GM12878 (cell line): ENCODE data around the gene DRD2. TPM values are rescaled to one million over a fixed set of nuclear protein-coding genes. Genes with fewer than 3 reads are reported as not detected.

Experiments used
- ATAC-seq: fragments of 200-7000 bp; cut with Tn5 transposase; 3 replicates; pipeline ENCODE4 v1.9.1; 2020; ENCODE audit warnings: mild to moderate bottlenecking, moderate library complexity
- BruUV-seq: library from RNA; stranded (reverse); fragments of 400-500 nt; replicated peaks from 2 replicates; lab custom pipeline; 2021; lab: Mats Ljungman, UMichigan
- CTCF ChIA-PET: fragments of 300-600 bp; sonication (Branson Sonifier 250); formaldehyde crosslinking; extraction: SDS; loops from one replicate; lab custom pipeline; 2021; ENCODE audit warnings: inconsistent platforms; lab: Yijun Ruan, JAX
- POLR2A ChIA-PET: fragments of 350-600 bp; formaldehyde crosslinking; extraction: SDS; loops from one replicate; lab custom pipeline; 2021; ENCODE audit warnings: inconsistent platforms; lab: Charles Lee
- RAD21 ChIA-PET: fragments of 300-600 bp; sonication (Branson Sonifier 250); formaldehyde crosslinking; loops from one replicate; lab custom pipeline; 2023; ENCODE audit warnings: antibody characterized with exemption; ENCODE audit not compliant: unreplicated experiment; lab: Charles Lee
- SMC1A ChIA-PET: fragments of 300-600 bp; sonication (Branson Sonifier 250); formaldehyde crosslinking; loops from one replicate; lab custom pipeline; 2023; ENCODE audit not compliant: unreplicated experiment, uncharacterized antibody; lab: Charles Lee
- DNase-seq: peaks from one replicate; pipeline ENCODE4 v3.0.0-alpha.2; 2011; ENCODE audit warnings: low read depth, low spot score
- FAIRE-seq: peaks from 3 replicates; lab custom pipeline; 2011; peaks lifted over from hg19 to GRCh38; lab: Jason Lieb, UNC
- H2AFZ ChIP-seq: 2 replicates; pipeline ENCODE4 v1.6.0; 2011; ENCODE audit warnings: low read depth, low read length, control low read depth; ENCODE audit not compliant: control insufficient read depth
- H3K27ac ChIP-seq: 2 replicates; pipeline ENCODE4 v1.5.1; 2011; ENCODE audit warnings: control low read depth; ENCODE audit not compliant: control insufficient read depth, insufficient read depth
- H3K27me3 ChIP-seq, 2 experiments: replicated peaks in 1 of 2; 2 replicates each; pipeline versions ENCODE4 v1.6.0 to v1.6.1; 2011; ENCODE audit warnings: low read length in 1 of 2; ENCODE audit not compliant: control insufficient read depth in 2 of 2, insufficient read depth in 2 of 2
- H3K36me3 ChIP-seq, 2 experiments: 2 replicates each; pipeline ENCODE4 v1.5.1; 2011; ENCODE audit warnings: low read length in 1 of 2; ENCODE audit not compliant: control insufficient read depth in 2 of 2, insufficient read depth in 2 of 2
- H3K4me1 ChIP-seq: 2 replicates; pipeline ENCODE4 v1.6.1; 2011; ENCODE audit warnings: mild to moderate bottlenecking, low read length, moderate library complexity, mixed read lengths; ENCODE audit not compliant: control insufficient read depth, insufficient read depth
- H3K4me2 ChIP-seq: 2 replicates; pipeline ENCODE4 v1.6.0; 2011; ENCODE audit warnings: control low read depth; ENCODE audit not compliant: control insufficient read depth, insufficient read depth
- H3K4me3 ChIP-seq: fragments of 200-600 bp; sonication (generic); 2 replicates; pipeline ENCODE4 v1.5.1; 2016
- H3K79me2 ChIP-seq: 2 replicates; pipeline ENCODE4 v1.6.0; 2011; ENCODE audit warnings: low read length; ENCODE audit not compliant: control insufficient read depth, insufficient read depth
- H3K9ac ChIP-seq: 2 replicates; pipeline ENCODE4 v1.8.0; 2011; ENCODE audit warnings: low read length, control low read depth, mixed read lengths; ENCODE audit not compliant: control insufficient read depth, insufficient read depth
- H3K9me3 ChIP-seq: replicated peaks from 3 replicates; pipeline ENCODE4 v1.5.1; 2011; ENCODE audit warnings: mild to moderate bottlenecking, low read length; ENCODE audit not compliant: control insufficient read depth, insufficient read depth
- H4K20me1 ChIP-seq: 2 replicates; pipeline ENCODE4 v1.6.0; 2011; ENCODE audit not compliant: control insufficient read depth, insufficient read depth
- CBX5 ChIP-seq: sonication (generic); IDR thresholded peaks from 2 replicates; pipeline ENCODE4 v1.6.1; 2016; ENCODE audit warnings: low read depth, moderate library complexity, mild to moderate bottlenecking, inconsistent platforms
- FOS ChIP-seq: IDR thresholded peaks from 3 replicates; pipeline ENCODE4 v1.6.1; 2011; ENCODE audit warnings: borderline replicate concordance; ENCODE audit not compliant: insufficient read length; ENCODE audit errors: extremely low read depth
- GABPA ChIP-seq: IDR thresholded peaks from 2 replicates; pipeline ENCODE4 v1.6.1; 2014; ENCODE audit warnings: antibody characterized with exemption, low read depth, mild to moderate bottlenecking, inconsistent platforms
- MEF2B ChIP-seq: fragments of 450-650 bp; IDR thresholded peaks from 2 replicates; pipeline ENCODE4 v1.6.1; 2018; ENCODE audit warnings: mild to moderate bottlenecking, moderate library complexity; ENCODE audit not compliant: partially characterized antibody, poor library complexity, severe bottlenecking
- RAD21 ChIP-seq: IDR thresholded peaks from 2 replicates; pipeline ENCODE4 v1.6.1; 2011; ENCODE audit warnings: mild to moderate bottlenecking, low read depth, low read length, moderate library complexity; ENCODE audit not compliant: insufficient read depth
- RB1 ChIP-seq: fragments of 450-650 bp; formaldehyde crosslinking; IDR thresholded peaks from 2 replicates; pipeline ENCODE4 v1.6.1; 2017; ENCODE audit warnings: mild to moderate bottlenecking, borderline replicate concordance
- STAT1 ChIP-seq: fragments of 450-650 bp; conservative IDR thresholded peaks from 2 replicates; pipeline ENCODE4 v1.6.1; 2014; ENCODE audit warnings: antibody characterized with exemption, mild to moderate bottlenecking
- WGBS: methylation state at CpG from one replicate; pipeline ENCODE4 v1.1.6; 2016; ENCODE audit warnings: low lambda C conversion rate; ENCODE audit not compliant: insufficient replicate concordance, insufficient coverage; ENCODE audit errors: missing lambda C conversion rate; 5-methylcytosine and 5-hydroxymethylcytosine counted together
- in situ Hi-C: fragments of 300-500 bp; cut with MboI; formaldehyde crosslinking; loops from 9 replicates; pipeline ENCODE4 v1.14.3; 2018; ENCODE audit warnings: mixed read lengths
- intact Hi-C: fragments of 100-400 bp; cut with micrococcal nuclease; formaldehyde crosslinking; loops from one replicate; pipeline ENCODE4 v1.14.2; 2022; ENCODE audit not compliant: unreplicated experiment
- polyA plus RNA-seq, 11 experiments: library from polyadenylated mRNA; depleted of rRNA in 4 of 11; unstranded in 6 of 11; stranded (reverse) in 5 of 11; fragments of >200 nt; fragmentation: Nextera tagmentation in 4 of 11; fragmentation: Illumina TruSeq in 1 of 11; extraction: Ambion mirVana in 4 of 11; extraction: Trizol in 1 of 11; gene quantifications; 1 replicate in 1 of 11; 2 replicates in 10 of 11; pipeline versions ENCODE4 v1.2.1 to v1.2.3, GENCODE V29; 2011 to 2016; ENCODE audit warnings: inconsistent platforms in 2 of 11, missing spikeins in 2 of 11, low read depth in 1 of 11
- total RNA-seq, 4 experiments: library from RNA; depleted of rRNA in 3 of 4; stranded (reverse); fragments of >200 nt in 3 of 4; fragmentation: Illumina TruSeq in 1 of 4; extraction: Trizol in 1 of 4; gene quantifications; 2 replicates each; pipeline versions ENCODE4 v1.2.1 to v1.2.3, GENCODE V29; 2013 to 2021
- TF ChIP-seq, protein P1 (sequence below): fragments of 450-650 bp; IDR thresholded peaks from 2 replicates; pipeline ENCODE4 v1.6.1; 2018; ENCODE audit warnings: mild to moderate bottlenecking, low read depth, moderate library complexity; ENCODE audit not compliant: partially characterized antibody
- TF ChIP-seq, protein P2 (sequence below): IDR thresholded peaks from 2 replicates; pipeline ENCODE4 v1.6.1; 2011; ENCODE audit warnings: low read depth, mild to moderate bottlenecking, low read length, moderate library complexity, borderline replicate concordance; ENCODE audit errors: extremely low read depth

DRD2 gene
- total and polyA plus RNA-seq, 10 of the 15 experiments (the other 5 are each of a cell fraction or from before 2014, with no cell fraction given): not detected

DNA sequence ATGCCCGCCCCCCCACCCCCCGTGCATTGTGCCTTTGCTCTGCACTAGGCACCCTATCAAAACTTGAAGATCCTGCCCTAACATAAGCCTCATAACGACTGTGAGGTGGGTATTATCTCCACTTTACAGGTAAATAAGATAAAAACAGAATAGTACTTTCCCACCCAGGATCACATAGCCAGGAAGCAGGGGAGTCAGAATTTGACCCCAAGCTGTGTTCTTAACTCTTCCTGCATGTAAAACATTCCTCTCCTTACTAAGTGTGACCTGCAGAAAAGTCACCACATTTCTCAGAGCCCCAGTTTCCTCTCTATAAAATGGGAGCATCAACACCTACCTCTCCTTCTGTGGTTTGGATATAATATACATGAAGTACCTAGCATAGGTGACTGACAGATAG, 105.8 kb downstream of the DRD2 start:
- Histone ChIP-seq H3K4me1 (no peaks in the 10 kb centered on the region; the same call in 1 of the 2 replicates), H3K4me3 (no peak overlapping the region), H3K79me2 (no peaks in the 10 kb centered on the region), H3K9me3 (no peaks in the 10 kb centered on the region), H3K27ac (no peak overlapping the region), H3K4me2 (no peak overlapping the region), H4K20me1 (no peaks in the 10 kb centered on the region)
- no TSS peak for BruUV-seq
- FAIRE-seq (no peak), DNase-seq (no peak), ATAC-seq (no peak)
- CTCF ChIA-PET: no interaction called here
- POLR2A ChIA-PET: no interaction called here
- WGBS: 30% methylated on average over 3 of the region's 3 CpGs
- RAD21 ChIA-PET: interaction anchor here (1.2 kb wide), 1 partner anchor 65 kb away, joined by 4 read pairs; no protein-coding TSS in a partner anchor
- TF ChIP-seq RAD21: no peak
- TF ChIP-seq STAT1: no peak
- TF ChIP-seq, protein P1, sequence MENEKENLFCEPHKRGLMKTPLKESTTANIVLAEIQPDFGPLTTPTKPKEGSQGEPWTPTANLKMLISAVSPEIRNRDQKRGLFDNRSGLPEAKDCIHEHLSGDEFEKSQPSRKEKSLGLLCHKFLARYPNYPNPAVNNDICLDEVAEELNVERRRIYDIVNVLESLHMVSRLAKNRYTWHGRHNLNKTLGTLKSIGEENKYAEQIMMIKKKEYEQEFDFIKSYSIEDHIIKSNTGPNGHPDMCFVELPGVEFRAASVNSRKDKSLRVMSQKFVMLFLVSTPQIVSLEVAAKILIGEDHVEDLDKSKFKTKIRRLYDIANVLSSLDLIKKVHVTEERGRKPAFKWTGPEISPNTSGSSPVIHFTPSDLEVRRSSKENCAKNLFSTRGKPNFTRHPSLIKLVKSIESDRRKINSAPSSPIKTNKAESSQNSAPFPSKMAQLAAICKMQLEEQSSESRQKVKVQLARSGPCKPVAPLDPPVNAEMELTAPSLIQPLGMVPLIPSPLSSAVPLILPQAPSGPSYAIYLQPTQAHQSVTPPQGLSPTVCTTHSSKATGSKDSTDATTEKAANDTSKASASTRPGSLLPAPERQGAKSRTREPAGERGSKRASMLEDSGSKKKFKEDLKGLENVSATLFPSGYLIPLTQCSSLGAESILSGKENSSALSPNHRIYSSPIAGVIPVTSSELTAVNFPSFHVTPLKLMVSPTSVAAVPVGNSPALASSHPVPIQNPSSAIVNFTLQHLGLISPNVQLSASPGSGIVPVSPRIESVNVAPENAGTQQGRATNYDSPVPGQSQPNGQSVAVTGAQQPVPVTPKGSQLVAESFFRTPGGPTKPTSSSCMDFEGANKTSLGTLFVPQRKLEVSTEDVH: no peak
- no peak for TF ChIP-seq GABPA
- TF ChIP-seq, protein P2, sequence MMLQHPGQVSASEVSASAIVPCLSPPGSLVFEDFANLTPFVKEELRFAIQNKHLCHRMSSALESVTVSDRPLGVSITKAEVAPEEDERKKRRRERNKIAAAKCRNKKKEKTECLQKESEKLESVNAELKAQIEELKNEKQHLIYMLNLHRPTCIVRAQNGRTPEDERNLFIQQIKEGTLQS: no peak
- no peak for TF ChIP-seq RB1
- no peak for TF ChIP-seq CBX5
- no peak for TF ChIP-seq FOS
- no peak for TF ChIP-seq MEF2B
- TF ChIP-seq, all 136 proteins: peak for 0
- Histone ChIP-seq H3K9ac (no peak overlapping the region), H3K36me3 (no peaks in the 10 kb centered on the region; a peak in 2 of 4 replicates), H2AFZ (no peak overlapping the region), H3K27me3 (no peaks in the 10 kb centered on the region; a peak in 1 of 4 replicates)
- SMC1A ChIA-PET: no interaction called here
- intact Hi-C loops: no loop called here
- in situ Hi-C loops: no loop called here
